H1 (cell line): ENCODE measurements around the gene SPAG16. TPM values are rescaled to one million over a fixed set of nuclear protein-coding genes. Genes with fewer than 3 reads are reported as not detected.

Experiments used
- CTCF ChIA-PET: fragments of 300-600 bp; sonication (Branson Sonifier 250); formaldehyde crosslinking; loops from one replicate; lab custom pipeline; 2021; ENCODE audit not compliant: partially characterized antibody; lab: Charles Lee
- POLR2A ChIA-PET: fragments of 300-600 bp; sonication (Branson Sonifier 250); formaldehyde crosslinking; loops from one replicate; lab custom pipeline; 2021; ENCODE audit warnings: inconsistent platforms; ENCODE audit not compliant: partially characterized antibody; lab: Charles Lee
- DNase-seq, 2 experiments: peaks; one replicate each; pipeline versions ENCODE4 v3.0.0 to v3.0.0-alpha.2; 2010 to 2022; ENCODE audit warnings: low spot score in 2 of 2, low read depth in 1 of 2, mixed read lengths in 1 of 2
- FAIRE-seq: peaks from 2 replicates; lab custom pipeline; 2011; peaks lifted over from hg19 to GRCh38; lab: Jason Lieb, UNC
- H2AFZ ChIP-seq: 2 replicates; pipeline ENCODE4 v1.8.1; 2012; ENCODE audit warnings: low read length, inconsistent platforms
- H2AK5ac ChIP-seq: 2 replicates; pipeline ENCODE4 v1.6.1; 2013; ENCODE audit warnings: low read depth, low read length
- H2BK120ac ChIP-seq: replicated peaks from 2 replicates; pipeline ENCODE3; 2013; ENCODE audit warnings: low read depth, low read length, inconsistent platforms
- H2BK12ac ChIP-seq: 2 replicates; pipeline ENCODE4 v1.6.1; 2013; ENCODE audit warnings: low read depth, low read length
- H2BK15ac ChIP-seq: 2 replicates; pipeline ENCODE4 v1.6.1; 2013; ENCODE audit warnings: low read length
- H2BK20ac ChIP-seq: 2 replicates; pipeline ENCODE4 v1.6.1; 2013; ENCODE audit warnings: low read length
- H2BK5ac ChIP-seq: 2 replicates; pipeline ENCODE4 v1.6.1; 2013; ENCODE audit warnings: low read depth, low read length
- H3K14ac ChIP-seq: 2 replicates; pipeline ENCODE4 v1.6.1; 2013; ENCODE audit warnings: inconsistent platforms; ENCODE audit not compliant: insufficient read length
- H3K18ac ChIP-seq: 2 replicates; pipeline ENCODE4 v1.6.1; 2013; ENCODE audit warnings: low read length; ENCODE audit errors: extremely low read depth
- H3K23ac ChIP-seq: 2 replicates; pipeline ENCODE4 v1.6.1; 2013; ENCODE audit warnings: inconsistent platforms; ENCODE audit not compliant: insufficient read length
- H3K23me2 ChIP-seq: 2 replicates; pipeline ENCODE4 v1.6.1; 2013; ENCODE audit warnings: low read depth, low read length
- H3K27ac ChIP-seq: 2 replicates; pipeline ENCODE4 v1.6.1; 2011; ENCODE audit warnings: low read depth, low read length, inconsistent platforms
- H3K27me3 ChIP-seq, 4 experiments: replicated peaks in 1 of 4; 1 replicate in 1 of 4; 2 replicates in 3 of 4; pipeline versions ENCODE4 v1.6.1 to v1.8.1; 2011 to 2013; ENCODE audit warnings: low read length in 3 of 4, mild to moderate bottlenecking in 3 of 4, inconsistent platforms in 2 of 4, mixed read lengths in 2 of 4, moderate library complexity in 1 of 4; ENCODE audit not compliant: control insufficient read depth in 3 of 4, insufficient read depth in 3 of 4; ENCODE audit errors: extremely low read depth in 1 of 4
- H3K36me3 ChIP-seq, 4 experiments: 2 replicates each; pipeline versions ENCODE4 v1.6.1 to v1.8.1; 2011 to 2013; ENCODE audit warnings: mild to moderate bottlenecking in 4 of 4, low read length in 3 of 4, moderate library complexity in 2 of 4, control low read depth in 1 of 4, inconsistent platforms in 1 of 4; ENCODE audit not compliant: insufficient read depth in 4 of 4, control insufficient read depth in 2 of 4
- H3K4ac ChIP-seq: replicated peaks from 2 replicates; pipeline ENCODE3; 2013; ENCODE audit warnings: low read length, low read depth, mixed read lengths, inconsistent platforms; ENCODE audit not compliant: insufficient read length
- H3K4me1 ChIP-seq, 4 experiments: replicated peaks in 1 of 4; 1 replicate in 1 of 4; 2 replicates in 3 of 4; pipeline versions ENCODE4 v1.6.1 to v1.8.1; 2011 to 2013; ENCODE audit warnings: low read length in 3 of 4, inconsistent platforms in 2 of 4, mixed read lengths in 1 of 4; ENCODE audit not compliant: insufficient read depth in 4 of 4, control insufficient read depth in 3 of 4
- H3K4me2 ChIP-seq, 2 experiments: 2 replicates each; pipeline versions ENCODE4 v1.6.1 to v1.8.1; 2011 to 2013; ENCODE audit warnings: low read depth in 2 of 2, low read length in 2 of 2, control low read depth in 1 of 2, inconsistent platforms in 1 of 2, mild to moderate bottlenecking in 1 of 2; ENCODE audit not compliant: insufficient read depth in 1 of 2
- H3K4me3 ChIP-seq, 4 experiments: fragments of 200-600, 300-600 bp in 1 of 4; sonication (generic), shearing (Covaris generic), sonication (Bioruptor Twin) in 1 of 4; 2 replicates each; pipeline versions ENCODE4 v1.5.1 to v1.8.1; 2011 to 2016; ENCODE audit warnings: low read length in 4 of 4, low read depth in 3 of 4, control low read depth in 2 of 4, inconsistent platforms in 2 of 4, mild to moderate bottlenecking in 2 of 4, mixed read lengths in 1 of 4, moderate library complexity in 1 of 4; ENCODE audit not compliant: insufficient read depth in 2 of 4; ENCODE audit errors: extremely low read depth in 1 of 4
- H3K56ac ChIP-seq: replicated peaks from 2 replicates; pipeline ENCODE3; 2013; ENCODE audit warnings: low read depth, mild to moderate bottlenecking, mixed read lengths, low read length, inconsistent platforms; ENCODE audit not compliant: insufficient read length
- H3K79me1 ChIP-seq: 2 replicates; pipeline ENCODE4 v1.6.1; 2013; ENCODE audit warnings: low read depth, low read length, control low read depth
- H3K79me2 ChIP-seq, 2 experiments: 2 replicates each; pipeline versions ENCODE4 v1.6.1 to v1.8.1; 2012 to 2013; ENCODE audit warnings: low read length in 2 of 2, mild to moderate bottlenecking in 2 of 2, inconsistent platforms in 1 of 2; ENCODE audit not compliant: insufficient read depth in 2 of 2, control insufficient read depth in 1 of 2
- H3K9ac ChIP-seq, 4 experiments: replicated peaks in 1 of 4; 1 replicate in 1 of 4; 2 replicates in 3 of 4; pipeline versions ENCODE4 v1.6.1 to v1.8.1; 2011 to 2013; ENCODE audit warnings: low read depth in 3 of 4, low read length in 3 of 4, control low read depth in 2 of 4, mild to moderate bottlenecking in 2 of 4, moderate library complexity in 2 of 4, inconsistent platforms in 1 of 4; ENCODE audit errors: extremely low read depth in 1 of 4
- H3K9me3 ChIP-seq, 2 experiments: 2 replicates each; pipeline versions ENCODE4 v1.6.1 to v1.8.1; 2012 to 2013; ENCODE audit warnings: mild to moderate bottlenecking in 2 of 2, moderate library complexity in 2 of 2, control low read depth in 1 of 2, inconsistent platforms in 1 of 2, low read depth in 1 of 2, low read length in 1 of 2, mixed read lengths in 1 of 2; ENCODE audit not compliant: insufficient read depth in 2 of 2
- H4K20me1 ChIP-seq, 2 experiments: replicated peaks in 1 of 2; 2 replicates each; pipeline versions ENCODE3 to v1.8.1; 2011 to 2013; ENCODE audit warnings: inconsistent platforms in 2 of 2, low read length in 2 of 2, mild to moderate bottlenecking in 1 of 2; ENCODE audit not compliant: insufficient read depth in 2 of 2, control insufficient read depth in 1 of 2
- H4K5ac ChIP-seq: 2 replicates; pipeline ENCODE4 v1.6.1; 2013; ENCODE audit warnings: low read length, low read depth, mixed read lengths, inconsistent platforms; ENCODE audit not compliant: insufficient read length
- H4K8ac ChIP-seq: 2 replicates; pipeline ENCODE4 v1.8.0; 2013; ENCODE audit warnings: mild to moderate bottlenecking, moderate library complexity, low read length, inconsistent platforms; ENCODE audit not compliant: insufficient read depth; ENCODE audit errors: extremely low read depth
- H4K91ac ChIP-seq: replicated peaks from 2 replicates; pipeline ENCODE3; 2013; ENCODE audit warnings: low read length, mixed read lengths, inconsistent platforms; ENCODE audit not compliant: insufficient read length
- CHD1 ChIP-seq: IDR thresholded peaks from 2 replicates; pipeline ENCODE4 v1.6.1; 2012; ENCODE audit warnings: low read depth, low read length, improper control_type of control experiment
- CREB1 ChIP-seq: IDR thresholded peaks from 2 replicates; pipeline ENCODE4 v1.6.1; 2012; ENCODE audit warnings: inconsistent platforms
- JUN ChIP-seq: IDR thresholded peaks from 2 replicates; pipeline ENCODE4 v1.6.1; 2011; ENCODE audit warnings: low read depth, mild to moderate bottlenecking, improper control_type of control experiment, low read length
- MAFK ChIP-seq: IDR thresholded peaks from 2 replicates; pipeline ENCODE4 v1.6.1; 2012; ENCODE audit warnings: low read depth, mild to moderate bottlenecking, improper control_type of control experiment, low read length
- POLR2AphosphoS5 ChIP-seq: IDR thresholded peaks from 2 replicates; pipeline ENCODE4 v1.6.1; 2011; ENCODE audit warnings: low read depth, low read length
- RBBP5 ChIP-seq: IDR thresholded peaks from 2 replicates; pipeline ENCODE4 v1.7.1; 2012; ENCODE audit warnings: low read depth, mild to moderate bottlenecking, inconsistent platforms, low read length, moderate library complexity, borderline replicate concordance
- RXRA ChIP-seq: IDR thresholded peaks from 2 replicates; pipeline ENCODE4 v1.6.1; 2011; ENCODE audit warnings: low read depth, mild to moderate bottlenecking, low read length, moderate library complexity; ENCODE audit not compliant: insufficient read depth
- WGBS, 2 experiments: shearing (Covaris generic) in 1 of 2; methylation state at CpG; one replicate each; pipeline versions ENCODE4 v1.1.6 to v1.1.7; 2013 to 2015; ENCODE audit warnings: low lambda C conversion rate in 2 of 2, mixed read lengths in 2 of 2, inconsistent platforms in 1 of 2, low coverage in 1 of 2, missing lambda C conversion rate in 1 of 2; ENCODE audit not compliant: insufficient replicate concordance in 2 of 2, insufficient coverage in 1 of 2, insufficient read length in 1 of 2; ENCODE audit errors: extremely low coverage in 1 of 2, missing lambda C conversion rate in 1 of 2; 5-methylcytosine and 5-hydroxymethylcytosine counted together
- polyA plus RNA-seq, 7 experiments: library from polyadenylated mRNA; depleted of rRNA in 3 of 7; stranded (reverse) in 5 of 7; unstranded in 2 of 7; fragments of >200 nt in 5 of 7; fragments of 200-250 nt in 2 of 7; gene quantifications; 1 replicate in 5 of 7; 2 replicates in 1 of 7; 4 replicates in 1 of 7; pipeline versions ENCODE4 v1.2.1 to v1.2.3, GENCODE V29; 2011 to 2013; ENCODE audit warnings: missing spikeins in 2 of 7, mixed read lengths in 2 of 7
- total RNA-seq: library from RNA; stranded (reverse); fragmentation: NEBNext Ultra II Directional; extraction: Animal tissue kit (Norgen Biotek cat#: 25700); gene quantifications from 2 replicates; pipeline ENCODE4 v1.2.1, GENCODE V29; 2021

Gene SPAG16
- total and polyA plus RNA-seq, 2 of the 8 experiments (the other 6 are each of a cell fraction or from before 2014, with no cell fraction given) = 6.0 to 14.9 TPM

DNA sequence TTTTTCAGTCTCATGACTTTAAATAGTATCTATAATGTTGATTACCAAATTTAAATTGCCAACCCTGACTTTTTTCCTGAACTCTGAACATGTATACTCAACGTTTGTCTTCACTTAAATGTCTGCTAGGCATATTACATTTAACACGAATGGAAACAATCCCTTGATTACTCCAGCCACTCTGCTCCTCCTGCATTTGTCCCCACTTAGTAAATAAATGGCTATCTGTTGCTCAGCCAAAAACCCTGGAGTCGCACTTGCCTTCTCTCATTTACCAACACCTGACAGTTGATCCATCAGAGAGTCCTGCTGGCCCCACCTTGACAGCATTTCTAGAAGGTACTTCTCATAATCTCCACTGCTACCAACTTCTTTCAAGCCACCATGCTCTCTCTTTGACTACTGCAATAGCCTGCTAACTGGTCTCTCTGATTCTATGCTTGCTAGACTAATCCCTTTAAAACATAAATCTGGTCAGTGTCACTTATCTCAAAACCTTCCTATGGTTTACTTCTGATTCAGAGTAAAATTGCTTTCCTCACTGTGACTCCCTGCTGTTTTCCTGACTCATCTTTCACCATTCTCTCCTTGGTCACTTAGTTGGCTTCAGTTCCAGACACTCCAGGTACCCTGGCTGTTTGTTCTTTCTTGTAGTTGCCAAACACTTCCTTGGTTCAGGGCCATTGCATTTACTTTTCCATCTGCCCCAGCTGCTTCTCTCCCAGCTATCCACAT, 31.9 kb downstream of the SPAG16 start:
- H3K18ac ChIP-seq = no peak overlapping the region
- no peak overlapping the region for H3K4me2 ChIP-seq
- FAIRE-seq (no peak), DNase-seq (no peak)
- no peak overlapping the region for H3K9ac ChIP-seq
- H3K56ac ChIP-seq = no peak overlapping the region
- H3K14ac ChIP-seq = no peak overlapping the region
- no peak overlapping the region for H3K4me3 ChIP-seq
- H2AFZ ChIP-seq = no peak overlapping the region
- H4K20me1 ChIP-seq = peaks cover 0 to 1% of the 10 kb centered on the region in 2 experiments
- no peak overlapping the region for H4K91ac ChIP-seq
- no peaks in the 10 kb centered on the region for H3K4me1 ChIP-seq
- 87% methylated on average over 3 of the region's 3 CpGs; no CpG with 5 or more reads in 1 of the 2 experiments for WGBS, 2 experiments
- H3K27ac ChIP-seq = no peak overlapping the region
- H2AK5ac ChIP-seq = no peak overlapping the region
- no peak overlapping the region for H2BK20ac ChIP-seq
- H3K36me3 ChIP-seq = peaks cover 0 to 7% (median 0%) of the 10 kb centered on the region in 4 experiments; a peak in 2 of 8 replicates
- H2BK120ac ChIP-seq = no peak overlapping the region
- TF ChIP-seq RBBP5 (no peak), POLR2AphosphoS5 (no peak), JUN (no peak), RXRA (no peak), CHD1 (no peak), CREB1 (no peak), MAFK (no peak)
- H3K23ac ChIP-seq = no peak overlapping the region
- H3K9me3 ChIP-seq = no peaks in the 10 kb centered on the region
- no peaks in the 10 kb centered on the region for H3K79me1 ChIP-seq
- no peaks in the 10 kb centered on the region for H3K27me3 ChIP-seq
- ChIA-PET CTCF (no interaction called here), POLR2A (no interaction called here)
- H4K8ac ChIP-seq = no peak overlapping the region
- no peak overlapping the region for H4K5ac ChIP-seq
- H2BK12ac ChIP-seq = no peak overlapping the region
- H2BK15ac ChIP-seq = no peak overlapping the region
- no peak overlapping the region for H3K4ac ChIP-seq
- no peaks in the 10 kb centered on the region for H3K79me2 ChIP-seq
- no peaks in the 10 kb centered on the region for H3K23me2 ChIP-seq
- H2BK5ac ChIP-seq = no peak overlapping the region
